GM21381 (cell line): Measurements from ENCODE around the gene POLR2H.

Experiments
- ATAC-seq: cut with Tn5 transposase; IDR thresholded peaks from one replicate; pipeline ENCODE4 v1.9.1; 2021; ENCODE audit warnings: mild to moderate bottlenecking, moderate library complexity; ENCODE audit not compliant: unreplicated experiment

Gene POLR2H

DNA sequence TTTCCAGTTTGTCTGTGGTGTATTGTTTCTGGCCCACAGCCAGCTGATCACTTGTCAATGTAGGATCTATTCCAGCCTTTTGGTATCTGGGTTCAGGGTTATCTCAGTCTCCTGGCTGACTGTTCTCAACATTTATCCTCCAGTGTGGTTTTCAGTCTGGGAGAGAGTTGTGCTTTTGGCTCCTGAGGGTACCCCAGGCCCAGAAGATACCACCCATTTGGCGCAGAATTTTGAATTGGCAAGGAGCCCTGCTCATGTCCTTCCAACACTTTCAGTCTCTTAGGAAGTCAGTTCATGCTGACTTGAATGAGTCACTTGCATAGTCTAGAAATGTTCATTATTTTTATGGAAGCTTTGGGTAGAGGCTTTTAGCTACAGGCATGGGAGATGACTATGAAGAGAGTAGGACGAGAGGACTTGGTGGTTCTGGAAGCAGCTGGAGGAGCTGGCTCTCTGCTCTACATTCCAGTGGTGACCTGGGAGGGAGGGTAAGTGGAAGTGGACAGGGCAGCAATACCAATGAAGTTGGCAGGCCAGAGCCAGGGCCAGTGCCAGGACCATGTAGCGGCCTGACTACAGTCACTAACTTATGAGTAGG, 7.2 kb downstream of the POLR2H start:
- ATAC-seq = no peak

DNA sequence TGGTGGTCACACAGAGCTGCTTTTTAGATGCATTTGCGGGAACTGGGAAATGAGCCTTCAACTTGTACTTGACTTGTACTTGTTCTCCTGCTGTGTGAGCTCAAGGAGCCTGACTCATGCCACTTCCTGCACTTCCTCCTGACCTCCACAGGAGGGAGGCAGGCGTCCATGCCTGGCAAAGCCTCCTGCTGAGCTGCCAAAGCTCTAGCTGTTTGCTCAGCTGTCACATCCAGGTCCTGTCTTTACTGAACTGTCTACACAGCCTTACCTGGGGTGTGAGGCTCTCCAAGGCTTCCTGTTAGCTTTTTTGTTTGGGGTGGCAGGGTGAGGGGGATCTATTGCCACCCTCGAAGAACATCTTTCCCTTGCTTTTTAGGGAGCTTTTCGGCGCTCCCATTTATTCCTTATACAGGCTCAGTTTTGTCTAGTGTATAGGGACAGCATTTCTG, 10.1 kb downstream of the POLR2H start:
- peak; percentile 70 for ATAC-seq

- ATAC-seq = no peak
Measured at GRCh38 chr3:184372296-184372821, 10.8 kb downstream of the POLR2H start.

DNA sequence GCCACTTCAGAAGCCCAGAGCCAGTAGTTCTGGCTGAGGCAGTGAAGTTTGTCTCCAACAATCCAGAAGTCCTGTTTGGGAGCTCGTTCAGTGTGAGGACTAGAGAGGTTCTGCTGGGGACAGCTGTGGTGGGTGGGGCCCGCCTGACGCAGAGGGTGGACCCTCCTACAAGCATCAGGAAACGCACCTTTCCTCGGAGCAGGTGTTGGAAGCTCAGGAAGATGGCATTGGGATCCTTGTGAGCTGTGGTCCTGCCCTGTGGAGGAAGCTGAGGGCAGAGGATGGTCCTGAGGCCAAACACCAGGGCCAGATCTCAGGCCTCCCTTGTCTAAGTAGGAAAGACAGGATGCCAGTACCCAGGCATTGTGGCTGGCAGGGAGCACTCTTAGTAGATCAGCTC, 11.4 kb downstream of the POLR2H start:
- no peak for ATAC-seq

- ATAC-seq = no peak
Measured at GRCh38 chr3:184373422-184373821, 11.9 kb downstream of the POLR2H start.

DNA sequence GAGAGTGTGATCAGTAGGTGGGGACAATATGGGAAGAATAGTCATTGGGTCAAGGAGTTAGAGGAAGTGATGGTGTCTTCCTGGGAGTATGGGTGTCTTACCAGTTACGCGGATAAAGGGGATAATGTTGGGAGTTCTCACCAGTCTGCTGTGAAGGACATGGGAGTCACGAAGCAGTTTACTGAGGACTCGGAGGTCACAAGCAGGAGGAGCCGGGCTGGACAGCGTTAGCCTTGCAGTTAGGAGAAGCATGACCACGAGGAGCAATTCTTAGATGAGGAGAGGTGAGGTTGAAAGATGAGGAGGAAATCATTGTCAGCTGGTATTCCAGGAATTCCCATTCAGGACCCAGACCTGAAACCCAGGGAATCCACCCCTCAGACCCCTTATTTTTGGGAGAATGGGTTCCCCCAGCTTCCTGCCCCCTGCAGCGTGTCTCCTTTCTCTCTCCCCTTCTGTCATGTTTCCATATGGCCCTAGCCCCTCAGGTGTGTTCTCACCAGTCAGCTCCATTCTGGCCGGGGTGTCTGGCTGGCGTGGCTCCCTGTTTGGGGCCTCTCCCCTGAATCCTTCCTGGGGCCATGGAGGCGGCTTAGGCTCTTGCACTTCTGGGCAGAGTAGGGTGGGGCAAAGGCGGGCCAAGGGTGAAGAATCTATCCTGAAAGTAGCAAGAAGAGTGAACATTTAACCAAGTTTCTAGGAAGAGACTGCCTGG, 14.4 kb downstream of the POLR2H start:
- ATAC-seq = no peak

DNA sequence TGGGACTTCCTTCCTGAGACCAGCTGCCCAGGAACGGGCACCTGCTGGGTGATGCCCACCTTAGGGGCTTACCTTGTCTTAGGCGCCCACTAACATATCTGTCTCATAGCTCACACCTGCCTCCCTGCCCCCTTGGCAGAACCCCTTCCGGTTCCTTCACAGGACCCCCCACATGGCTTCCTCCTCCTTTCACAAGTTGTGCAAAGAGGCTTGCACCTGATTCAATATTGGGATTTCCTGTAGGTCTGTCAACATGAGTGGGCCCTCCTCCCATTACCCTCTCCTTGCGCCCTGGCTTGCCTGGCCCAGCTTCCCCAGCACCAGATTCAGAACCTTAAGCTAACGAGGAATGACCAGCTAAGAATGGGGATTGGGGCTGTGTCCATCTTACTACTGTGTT, 15.9 kb downstream of the POLR2H start:
- no peak for ATAC-seq

GRCh38 chr3:184377882-184378445, 16.5 kb downstream of the POLR2H start, which contains the start of gene THPO:
Gene THPO (minus strand): TSS chr3:184378207. CDS start chr3:184376259, 1,948 bp downstream.
- ATAC-seq = no peak

GRCh38 chr3:184378651-184379357, 17.3 kb downstream of the POLR2H start:
- no peak for ATAC-seq

DNA sequence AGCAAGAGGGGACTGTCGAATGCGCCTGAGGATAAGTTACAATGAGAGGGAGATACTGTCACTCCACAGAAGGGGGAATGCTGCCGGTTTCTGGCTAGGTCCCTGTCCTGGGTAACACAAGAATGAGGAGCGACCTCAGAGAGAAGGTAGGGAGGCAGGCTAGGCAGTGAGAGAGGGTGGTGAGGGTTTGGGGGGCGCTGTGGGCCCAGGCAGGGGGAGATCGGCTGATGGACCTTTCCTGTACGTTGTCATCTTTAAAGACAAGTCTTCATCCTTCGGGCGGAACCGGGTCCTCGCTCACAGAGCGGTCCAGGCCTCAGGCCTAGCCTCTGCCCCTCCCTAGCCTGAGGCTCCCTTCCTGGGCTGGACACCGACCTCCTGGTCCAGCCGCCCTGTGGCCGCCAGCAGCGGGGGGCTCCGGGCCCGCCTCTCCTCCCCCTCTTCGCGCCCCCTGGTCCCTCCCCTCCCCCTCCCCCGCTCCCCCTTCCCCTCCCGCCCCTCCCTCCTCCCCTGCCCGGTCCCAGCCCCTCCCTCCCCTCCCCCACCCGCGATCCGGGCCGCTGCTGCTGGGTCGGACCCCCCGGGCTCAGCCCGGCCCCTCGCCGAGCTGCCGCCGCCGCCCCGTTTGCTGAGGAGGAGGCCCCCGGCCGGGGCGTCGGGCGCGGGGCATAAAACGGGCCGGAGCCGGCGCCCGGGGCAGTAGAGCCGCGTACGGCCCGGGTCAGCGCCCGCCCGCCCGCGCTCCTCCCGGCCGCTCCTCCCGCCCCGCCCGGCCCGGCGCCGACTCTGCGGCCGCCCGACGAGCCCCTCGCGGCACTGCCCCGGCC, 18.1 kb downstream of the POLR2H start, which contains the start of gene CHRD:
Gene CHRD (plus strand): TSS at position 697 of the 827 bp plus-strand sequence. CDS start 265 bp downstream, outside the sequence.
- ATAC-seq = no peak

DNA sequence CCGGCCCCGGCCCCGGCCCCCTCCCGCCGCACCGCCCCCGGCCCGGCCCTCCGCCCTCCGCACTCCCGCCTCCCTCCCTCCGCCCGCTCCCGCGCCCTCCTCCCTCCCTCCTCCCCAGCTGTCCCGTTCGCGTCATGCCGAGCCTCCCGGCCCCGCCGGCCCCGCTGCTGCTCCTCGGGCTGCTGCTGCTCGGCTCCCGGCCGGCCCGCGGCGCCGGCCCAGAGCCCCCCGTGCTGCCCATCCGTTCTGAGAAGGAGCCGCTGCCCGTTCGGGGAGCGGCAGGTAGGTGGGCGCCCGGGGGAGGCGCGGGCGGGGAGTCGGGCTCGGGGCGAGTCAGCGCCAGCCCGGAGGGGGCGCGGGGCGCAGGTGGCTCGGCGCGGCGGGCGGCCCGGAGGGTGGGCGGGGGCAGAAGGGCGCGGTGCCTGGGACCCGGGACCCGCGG, 18.7 kb downstream of the POLR2H start:
- no peak for ATAC-seq

GRCh38 chr3:184380627-184381260, 19.2 kb downstream of the POLR2H start:
- no peak for ATAC-seq

- no peak for ATAC-seq
Measured at GRCh38 chr3:184381261-184382224, 20.0 kb downstream of the POLR2H start.

DNA sequence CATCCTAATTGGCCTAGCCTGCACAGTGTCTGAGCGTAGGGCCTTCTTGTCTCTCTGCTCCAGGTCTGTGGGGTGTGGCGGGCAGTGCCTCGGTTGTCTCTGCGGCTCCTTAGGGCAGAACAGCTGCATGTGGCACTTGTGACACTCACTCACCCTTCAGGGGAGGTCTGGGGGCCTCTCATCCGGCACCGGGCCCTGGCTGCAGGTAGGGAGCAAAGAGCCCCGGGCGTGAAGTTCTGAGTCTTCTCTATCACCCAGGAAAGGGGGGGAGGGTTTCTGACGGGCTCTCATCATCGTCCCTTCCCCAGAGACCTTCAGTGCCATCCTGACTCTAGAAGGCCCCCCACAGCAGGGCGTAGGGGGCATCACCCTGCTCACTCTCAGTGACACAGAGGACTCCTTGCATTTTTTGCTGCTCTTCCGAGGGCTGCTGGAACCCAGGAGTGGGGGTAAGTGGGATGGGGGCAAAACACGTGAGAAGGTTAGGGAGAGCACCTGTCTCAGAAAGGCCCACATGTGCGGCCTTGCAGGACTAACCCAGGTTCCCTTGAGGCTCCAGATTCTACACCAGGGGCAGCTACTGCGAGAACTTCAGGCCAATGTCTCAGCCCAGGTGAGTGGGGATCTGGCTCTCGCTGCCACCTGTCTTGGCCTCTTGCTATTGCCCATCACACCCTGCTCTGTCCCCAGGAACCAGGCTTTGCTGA, 21.0 kb downstream of the POLR2H start:
- ATAC-seq = no peak

DNA sequence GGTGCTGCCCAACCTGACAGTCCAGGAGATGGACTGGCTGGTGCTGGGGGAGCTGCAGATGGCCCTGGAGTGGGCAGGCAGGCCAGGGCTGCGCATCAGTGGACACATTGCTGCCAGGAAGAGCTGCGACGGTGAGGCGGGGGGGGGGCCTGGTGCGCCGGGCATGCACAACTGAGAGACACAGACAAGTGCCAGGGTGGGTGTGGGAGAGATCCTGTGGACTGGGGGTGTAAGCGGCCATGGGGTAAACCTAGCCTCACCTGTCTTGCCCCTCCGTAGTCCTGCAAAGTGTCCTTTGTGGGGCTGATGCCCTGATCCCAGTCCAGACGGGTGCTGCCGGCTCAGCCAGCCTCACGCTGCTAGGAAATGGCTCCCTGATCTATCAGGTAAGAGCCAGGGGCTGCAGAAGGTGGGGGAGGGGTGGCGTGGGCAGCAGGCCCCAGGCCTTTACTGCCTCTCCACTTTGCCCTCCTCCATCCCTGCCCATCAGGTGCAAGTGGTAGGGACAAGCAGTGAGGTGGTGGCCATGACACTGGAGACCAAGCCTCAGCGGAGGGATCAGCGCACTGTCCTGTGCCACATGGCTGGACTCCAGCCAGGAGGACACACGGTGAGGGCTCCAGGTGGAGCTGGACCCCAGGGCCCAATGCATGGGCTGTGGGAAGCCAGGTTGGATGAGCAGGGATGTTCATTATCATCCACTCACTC, 21.7 kb downstream of the POLR2H start:
- no peak for ATAC-seq

GRCh38 chr3:184384342-184384741, 22.8 kb downstream of the POLR2H start:
- ATAC-seq = no peak

DNA sequence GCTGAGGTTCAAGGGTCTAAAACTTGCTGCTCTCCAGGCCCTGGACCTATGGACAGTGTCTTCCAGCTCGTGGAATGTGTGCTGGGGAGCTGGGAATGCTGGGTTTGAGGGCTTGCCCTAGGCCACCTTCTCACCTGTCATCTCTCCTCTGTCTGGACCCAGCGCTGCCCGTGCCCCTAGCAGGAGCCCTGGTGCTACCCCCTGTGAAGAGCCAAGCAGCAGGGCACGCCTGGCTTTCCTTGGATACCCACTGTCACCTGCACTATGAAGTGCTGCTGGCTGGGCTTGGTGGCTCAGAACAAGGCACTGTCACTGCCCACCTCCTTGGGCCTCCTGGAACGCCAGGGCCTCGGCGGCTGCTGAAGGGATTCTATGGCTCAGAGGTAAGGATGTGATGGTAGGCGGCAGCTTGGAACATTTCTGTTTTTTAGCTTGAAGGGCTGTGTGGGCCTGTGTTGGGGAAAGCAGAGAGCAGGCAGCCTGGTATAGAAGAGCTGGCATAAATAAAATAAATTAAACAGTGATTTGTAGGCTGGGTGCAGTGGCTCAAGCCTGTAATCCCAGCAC, 23.4 kb downstream of the POLR2H start:
- no peak for ATAC-seq
